HepG2 (cell line): ENCODE results near the gene COMMD9. TPM values are rescaled to one million over a fixed set of nuclear protein-coding genes. Genes with fewer than 3 reads are reported as not detected.

ENCODE experiments used
- ATAC-seq: fragments of 200-7000 bp; cut with Tn5 transposase; 3 replicates; pipeline ENCODE4 v1.9.1; 2020; ENCODE audit warnings: mild to moderate bottlenecking, moderate library complexity
- BruUV-seq: library from RNA; stranded (reverse); fragments of 400-500 nt; replicated peaks from 2 replicates; lab custom pipeline; 2021; lab: Mats Ljungman, UMichigan
- CTCF ChIA-PET: fragments of 300-600 bp; formaldehyde crosslinking; extraction: SDS; loops from one replicate; lab custom pipeline; 2021; ENCODE audit warnings: low total read pairs, inconsistent platforms, low intra/inter-chr PET ratio; lab: Yijun Ruan, JAX
- POLR2A ChIA-PET: fragments of 350-600 bp; sonication (Branson Sonifier 250); formaldehyde crosslinking; loops from one replicate; lab custom pipeline; 2020; ENCODE audit warnings: antibody characterized with exemption, inconsistent platforms; lab: Yijun Ruan, JAX
- DNase-seq: peaks from one replicate; pipeline ENCODE4 v3.0.0-alpha.2; 2015; ENCODE audit warnings: low spot score
- FAIRE-seq: peaks from 3 replicates; lab custom pipeline; 2011; peaks lifted over from hg19 to GRCh38; lab: Jason Lieb, UNC
- H2AFZ ChIP-seq: one replicate; pipeline ENCODE4 v1.6.1; 2011; ENCODE audit warnings: low read length, inconsistent platforms
- H3K27ac ChIP-seq: fragments of 300-600 bp; 3 replicates; pipeline ENCODE4 v1.8.0; 2011; ENCODE audit warnings: mixed run types, mild to moderate bottlenecking, mixed read lengths, low read length, inconsistent platforms; ENCODE audit not compliant: insufficient read depth; ENCODE audit errors: extremely low read length
- H3K27me3 ChIP-seq, 2 experiments: fragments of 200-600 bp in 1 of 2; 2 replicates in 1 of 2; 3 replicates in 1 of 2; pipeline versions ENCODE4 v1.6.0 to v1.8.0; 2011; ENCODE audit warnings: low read length in 2 of 2, mild to moderate bottlenecking in 2 of 2, moderate library complexity in 2 of 2, inconsistent platforms in 1 of 2; ENCODE audit not compliant: insufficient read depth in 2 of 2, control insufficient read depth in 1 of 2
- H3K36me3 ChIP-seq, 2 experiments: fragments of 200-600 bp in 1 of 2; replicated peaks in 1 of 2; 2 replicates in 1 of 2; 3 replicates in 1 of 2; pipeline versions ENCODE4 v1.5.1 to v1.8.0; 2011; ENCODE audit warnings: low read length in 2 of 2, inconsistent platforms in 1 of 2; ENCODE audit not compliant: insufficient read depth in 2 of 2, control insufficient read depth in 1 of 2
- H3K4me1 ChIP-seq: 2 replicates; pipeline ENCODE4 v1.5.1; 2012; ENCODE audit warnings: low read length, inconsistent platforms; ENCODE audit not compliant: insufficient read depth
- H3K4me2 ChIP-seq: 2 replicates; pipeline ENCODE4 v1.6.0; 2011; ENCODE audit warnings: low read depth, low read length, inconsistent platforms
- H3K4me3 ChIP-seq, 3 experiments: fragments of 200-600 bp in 1 of 3; sonication (generic), shearing (Covaris generic) in 1 of 3; replicated peaks in 1 of 3; 2 replicates each; pipeline ENCODE4 v1.5.1; 2011 to 2016; ENCODE audit warnings: low read length in 3 of 3, inconsistent platforms in 2 of 3, low read depth in 2 of 3, mild to moderate bottlenecking in 2 of 3, control low read depth in 1 of 3, mixed read lengths in 1 of 3; ENCODE audit not compliant: insufficient read depth in 1 of 3
- H3K79me2 ChIP-seq: one replicate; pipeline ENCODE4 v1.6.1; 2011; ENCODE audit warnings: low read length, inconsistent platforms; ENCODE audit not compliant: insufficient read depth
- H3K9ac ChIP-seq: 2 replicates; pipeline ENCODE4 v1.6.0; 2011; ENCODE audit warnings: mild to moderate bottlenecking, low read depth, low read length, inconsistent platforms; ENCODE audit not compliant: insufficient read depth
- H3K9me3 ChIP-seq: 2 replicates; pipeline ENCODE4 v1.5.1; 2012; ENCODE audit warnings: mild to moderate bottlenecking, low read length
- H4K20me1 ChIP-seq: 2 replicates; pipeline ENCODE4 v1.6.0; 2011; ENCODE audit warnings: inconsistent platforms, mild to moderate bottlenecking, low read length, moderate library complexity; ENCODE audit not compliant: insufficient read depth
- CTCF ChIP-seq: sonication (generic); formaldehyde crosslinking; IDR thresholded peaks from 2 replicates; pipeline ENCODE4 v1.5.0; 2020; ENCODE audit warnings: mild to moderate bottlenecking, missing genetic modification reagents, moderate library complexity
- RAD21 ChIP-seq: fragments of 450-650 bp; formaldehyde crosslinking; IDR thresholded peaks from 2 replicates; pipeline ENCODE4 v1.5.0; 2020; ENCODE audit warnings: mild to moderate bottlenecking
- SMC3 ChIP-seq: IDR thresholded peaks from 2 replicates; pipeline ENCODE4 v1.6.1; 2011; ENCODE audit warnings: low read length, improper control_type of control experiment
- SNAPC2 ChIP-seq: sonication (generic); formaldehyde crosslinking; IDR thresholded peaks from 2 replicates; pipeline ENCODE4 v1.8.1; 2022; ENCODE audit warnings: mild to moderate bottlenecking, missing genetic modification reagents
- STAG1 ChIP-seq: sonication (generic); formaldehyde crosslinking; IDR thresholded peaks from 2 replicates; pipeline ENCODE4 v1.4.0; 2020; ENCODE audit warnings: missing genetic modification reagents
- TEAD3 ChIP-seq: optimal IDR thresholded peaks from 2 replicates; pipeline ENCODE3; 2016; ENCODE audit warnings: borderline replicate concordance
- TFDP1 ChIP-seq: IDR thresholded peaks from 2 replicates; pipeline ENCODE4 v1.6.1; 2016; ENCODE audit warnings: missing compliant biosample characterization, missing genetic modification reagents, borderline replicate concordance
- ZBTB4 ChIP-seq: sonication (generic); formaldehyde crosslinking; IDR thresholded peaks from 2 replicates; pipeline ENCODE4 v1.4.0; 2020; ENCODE audit warnings: missing genetic modification reagents, mild to moderate bottlenecking, borderline replicate concordance
- ZNF260 ChIP-seq: sonication (generic); formaldehyde crosslinking; IDR thresholded peaks from 2 replicates; pipeline ENCODE4 v1.4.0; 2020; ENCODE audit warnings: missing genetic modification reagents, low read depth, mild to moderate bottlenecking, borderline replicate concordance
- ZNF263 ChIP-seq: sonication (generic); formaldehyde crosslinking; IDR thresholded peaks from 2 replicates; pipeline ENCODE4 v1.4.0; 2020; ENCODE audit warnings: missing genetic modification reagents
- ZNF576 ChIP-seq: sonication (generic); formaldehyde crosslinking; IDR thresholded peaks from 2 replicates; pipeline ENCODE4 v1.4.0; 2020; ENCODE audit warnings: mild to moderate bottlenecking, missing genetic modification reagents
- ZNF687 ChIP-seq: sonication (generic); formaldehyde crosslinking; IDR thresholded peaks from 2 replicates; pipeline ENCODE4 v1.5.1; 2020; ENCODE audit warnings: mild to moderate bottlenecking, missing genetic modification reagents, moderate library complexity
- WGBS: methylation state at CpG from one replicate; pipeline ENCODE4 v1.1.6; 2017; ENCODE audit warnings: low lambda C conversion rate; 5-methylcytosine and 5-hydroxymethylcytosine counted together
- in situ Hi-C: cut with HindIII; loops from 2 replicates; pipeline ENCODE4 v1.10.0; 2017; ENCODE audit warnings: low pct_unique_long_range_greater_than_20kb; ENCODE audit not compliant: extremely low pct_ligation_motif_present
- intact Hi-C: fragments of 100-400 bp; cut with micrococcal nuclease; formaldehyde crosslinking; loops from one replicate; pipeline ENCODE4 v1.10.0; 2022; ENCODE audit not compliant: unreplicated experiment
- polyA plus RNA-seq, 8 experiments: library from polyadenylated mRNA; depleted of rRNA in 3 of 8; stranded (reverse) in 7 of 8; unstranded in 1 of 8; fragments of >200 nt; fragmentation: Illumina TruSeq in 4 of 8; extraction: Trizol in 4 of 8; gene quantifications; 2 replicates each; pipeline versions ENCODE4 v1.2.1 to v1.2.3, GENCODE V29; 2011 to 2016; ENCODE audit warnings: low read depth in 4 of 8, missing spikeins in 1 of 8, mixed read lengths in 1 of 8; ENCODE audit not compliant: insufficient read depth in 1 of 8
- total RNA-seq, 5 experiments: library from RNA; depleted of rRNA; stranded (reverse); fragments of >200 nt; fragmentation: Illumina TruSeq; extraction: Trizol; gene quantifications; 2 replicates each; pipeline ENCODE4 v1.2.3, GENCODE V29; 2016; ENCODE audit warnings: low read depth in 1 of 5

COMMD9 gene
- total and polyA plus RNA-seq, 2 of the 13 experiments (the other 11 are each of a cell fraction or from before 2014, with no cell fraction given): 47.3 to 76.7 TPM

- H3K9ac ChIP-seq: no peak overlapping the region
- H3K27ac ChIP-seq: no peak overlapping the region
- FAIRE-seq (peak; percentile 34), DNase-seq (peak; percentile 29), ATAC-seq (peak; percentile 94)
- H2AFZ ChIP-seq: no peak overlapping the region
- no peak overlapping the region for H3K4me2 ChIP-seq
- peaks cover 3 to 28% of the 10 kb centered on the region in 2 experiments; a peak in 4 of 5 replicates for H3K27me3 ChIP-seq
- H4K20me1 ChIP-seq: no peaks in the 10 kb centered on the region
- in situ Hi-C loops: loop anchor here (25.0 kb wide), 1 partner anchor 772 kb away; no protein-coding TSS in a partner anchor
- BruUV-seq: no TSS peak
- ChIA-PET POLR2A (no interaction called here), CTCF (interaction anchor here (1.4 kb wide), 1 partner anchor 643 kb away, joined by 4 read pairs; no protein-coding TSS in a partner anchor)
- no peaks in the 10 kb centered on the region for H3K79me2 ChIP-seq
- no peaks in the 10 kb centered on the region for H3K9me3 ChIP-seq
- WGBS: 8% methylated on average over 2 of the region's 12 CpGs
- intact Hi-C loops: loop anchor here (1.0 to 5.0 kb wide), 3 partner anchors 216 to 643 kb away; no protein-coding TSS in a partner anchor
- no peaks in the 10 kb centered on the region for H3K36me3 ChIP-seq
- no peaks in the 10 kb centered on the region for H3K4me1 ChIP-seq
- no peak overlapping the region for H3K4me3 ChIP-seq
- no peak for TF ChIP-seq SNAPC2 (CRISPR knock-in tag)
- TF ChIP-seq SMC3: peak; percentile 37; the same call in 1 of the 2 replicates
- TF ChIP-seq STAG1: peak; percentile 61
- no peak for TF ChIP-seq ZNF260
- peak; percentile 76 for TF ChIP-seq ZNF263 (CRISPR knock-in tag)
- peak; percentile 23; the same call in 1 of the 2 replicates for TF ChIP-seq TFDP1 (CRISPR knock-in tag)
- no peak for TF ChIP-seq ZBTB4 (CRISPR knock-in tag)
- peak; percentile 75 for TF ChIP-seq CTCF (CRISPR knock-in tag)
- TF ChIP-seq TEAD3 (CRISPR knock-in tag): peak; percentile 22
- peak; percentile 24; the same call in 1 of the 2 replicates for TF ChIP-seq ZNF687 (CRISPR knock-in tag)
- TF ChIP-seq ZNF576 (CRISPR knock-in tag): no peak
- peak; percentile 27; the same call in 1 of the 2 replicates for TF ChIP-seq RAD21 (CRISPR knock-in tag)
Observed at GRCh38 chr11:36258730-36259360, 30.4 kb downstream of the COMMD9 start.
